ENCODE data around the gene CDH4. TPM values are rescaled to one million over a fixed set of nuclear protein-coding genes. Genes with fewer than 3 reads are reported as not detected.

Gene CDH4
- total and polyA plus RNA-seq, 2 of the 13 experiments (the other 11 are each of a cell fraction or from before 2014, with no cell fraction given): not detected

DNA sequence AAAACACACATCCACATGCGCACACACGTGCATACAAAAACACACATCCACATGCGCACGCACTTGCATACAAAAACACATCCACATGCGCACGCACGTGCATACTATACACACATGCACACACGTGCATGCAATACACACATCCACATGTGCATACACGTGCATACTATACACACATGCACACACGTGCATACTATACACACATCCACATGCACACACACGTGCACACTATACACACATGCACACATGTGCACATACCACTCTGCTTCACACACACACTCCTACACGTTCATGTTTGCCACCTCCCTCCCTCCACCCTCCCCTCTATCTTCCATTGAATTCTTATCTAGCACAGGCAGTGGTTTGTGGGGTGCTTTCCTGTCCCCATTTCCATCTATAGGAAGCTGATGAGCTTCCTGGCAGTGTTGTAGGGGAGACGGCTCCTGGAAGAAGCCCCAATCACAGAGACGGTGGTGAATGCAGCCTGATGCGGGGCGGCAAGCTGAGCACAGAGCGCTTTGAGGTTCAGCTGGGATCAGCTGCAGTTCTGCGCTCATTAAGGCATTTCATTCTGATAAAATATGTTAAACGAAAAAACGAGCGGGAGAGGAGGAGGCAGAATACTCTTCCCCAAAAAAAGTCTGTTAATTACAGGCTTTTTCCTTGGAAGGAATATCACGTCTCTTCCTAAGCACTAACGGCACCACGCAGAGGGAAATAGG is 525.9 kb downstream of the CDH4 start:
- no peak overlapping the region for H3K9ac ChIP-seq (ENCODE audit: insufficient read depth, low read depth, low read length)
- H3K36me3 ChIP-seq (replicated peaks in 1 of 2; ENCODE audit: control insufficient read depth in 1 of 2, insufficient read depth in 2 of 2, low read length in 2 of 2): no peaks in the 10 kb centered on the region

More for the DNA sequence above, 525.9 kb downstream of the CDH4 start:
- intact Hi-C loops (cut with micrococcal nuclease; ENCODE audit: unreplicated experiment) (no loop called here), in situ Hi-C loops (cut with HindIII; ENCODE audit: extremely low pct_ligation_motif_present, low pct_unique_long_range_greater_than_20kb) (no loop called here)
- WGBS (ENCODE audit: low lambda C conversion rate): 41% methylated on average over 24 of the region's 24 CpGs
- ATAC-seq: no peak
- Histone ChIP-seq H4K20me1 (ENCODE audit: insufficient read depth, low read length) (no peaks in the 10 kb centered on the region), H3K27ac (ENCODE audit: extremely low read length, insufficient read depth, low read length) (no peak overlapping the region), H3K9me3 (ENCODE audit: low read length) (no peaks in the 10 kb centered on the region; the same call in 1 of the 2 replicates), H3K79me2 (ENCODE audit: insufficient read depth, low read length) (no peaks in the 10 kb centered on the region), H3K4me3 (replicated peaks in 1 of 3; ENCODE audit: insufficient read depth in 1 of 3, low read depth in 2 of 3, low read length in 3 of 3) (no peak overlapping the region), H2AFZ (ENCODE audit: low read length) (no peak overlapping the region), H3K4me1 (ENCODE audit: insufficient read depth, low read length) (peaks cover under 1% of the 10 kb centered on the region; the same call in 1 of the 2 replicates), H3K4me2 (ENCODE audit: low read depth, low read length) (no peak overlapping the region), H3K27me3 (ENCODE audit: control insufficient read depth in 1 of 2, insufficient read depth in 2 of 2, low read length in 2 of 2) (peaks cover 6 to 57% of the 10 kb centered on the region in 2 experiments)
- BruUV-seq (replicated peaks): no TSS peak
- TF ChIP-seq MNT (IDR thresholded peaks at IDR 0.05) (peak; percentile 100), ARID4A (CRISPR knock-in tag; IDR thresholded peaks at IDR 0.05; ENCODE audit: borderline replicate concordance) (no peak)
- TF ChIP-seq, protein P1, sequence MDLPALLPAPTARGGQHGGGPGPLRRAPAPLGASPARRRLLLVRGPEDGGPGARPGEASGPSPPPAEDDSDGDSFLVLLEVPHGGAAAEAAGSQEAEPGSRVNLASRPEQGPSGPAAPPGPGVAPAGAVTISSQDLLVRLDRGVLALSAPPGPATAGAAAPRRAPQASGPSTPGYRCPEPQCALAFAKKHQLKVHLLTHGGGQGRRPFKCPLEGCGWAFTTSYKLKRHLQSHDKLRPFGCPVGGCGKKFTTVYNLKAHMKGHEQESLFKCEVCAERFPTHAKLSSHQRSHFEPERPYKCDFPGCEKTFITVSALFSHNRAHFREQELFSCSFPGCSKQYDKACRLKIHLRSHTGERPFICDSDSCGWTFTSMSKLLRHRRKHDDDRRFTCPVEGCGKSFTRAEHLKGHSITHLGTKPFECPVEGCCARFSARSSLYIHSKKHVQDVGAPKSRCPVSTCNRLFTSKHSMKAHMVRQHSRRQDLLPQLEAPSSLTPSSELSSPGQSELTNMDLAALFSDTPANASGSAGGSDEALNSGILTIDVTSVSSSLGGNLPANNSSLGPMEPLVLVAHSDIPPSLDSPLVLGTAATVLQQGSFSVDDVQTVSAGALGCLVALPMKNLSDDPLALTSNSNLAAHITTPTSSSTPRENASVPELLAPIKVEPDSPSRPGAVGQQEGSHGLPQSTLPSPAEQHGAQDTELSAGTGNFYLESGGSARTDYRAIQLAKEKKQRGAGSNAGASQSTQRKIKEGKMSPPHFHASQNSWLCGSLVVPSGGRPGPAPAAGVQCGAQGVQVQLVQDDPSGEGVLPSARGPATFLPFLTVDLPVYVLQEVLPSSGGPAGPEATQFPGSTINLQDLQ (CRISPR knock-in tag; IDR thresholded peaks at IDR 0.05): no peak
- no peak for DNase-seq (ENCODE audit: low spot score)
- ChIA-PET CTCF (ENCODE audit: low intra/inter-chr PET ratio, low total read pairs) (no interaction called here), POLR2A (no interaction called here)
- FAIRE-seq: no peak

Data from HepG2 (cell line).